Fibroblast of skin of abdomen (primary cell): Measurements from ENCODE around the gene DBN1.
"Not testable (repeated sequence)": the region's sequence is repeated elsewhere in the genome, so short reads cannot be mapped to it uniquely, and the experiment has no call there.

ENCODE experiments used
- DNase-seq: peaks from one replicate; pipeline ENCODE4 v3.0.0-alpha.2; 2013

Gene DBN1

GRCh38 chr5:177429248-177430040, 44.0 kb downstream of the DBN1 start:
- DNase-seq = no peak

GRCh38 chr5:177428574-177429217, 44.7 kb downstream of the DBN1 start:
- DNase-seq = no peak

GRCh38 chr5:177427919-177428573, 45.4 kb downstream of the DBN1 start:
- DNase-seq = no peak

- no peak for DNase-seq
These were observed 46.1 kb downstream of the DBN1 start for GRCh38 chr5:177427211-177427822.

GRCh38 chr5:177426566-177427210, 46.7 kb downstream of the DBN1 start, which contains the start of gene GRK6:
Gene GRK6 (plus strand): TSS chr5:177426676. CDS start chr5:177426846, 170 bp downstream.
- no peak for DNase-seq

- DNase-seq = peak; percentile 100
These were observed 47.5 kb downstream of the DBN1 start for GRCh38 chr5:177425801-177426565.

- no peak for DNase-seq
These were observed 48.1 kb downstream of the DBN1 start for GRCh38 chr5:177425196-177425800.

- DNase-seq = no peak
These were observed 49.8 kb downstream of the DBN1 start for GRCh38 chr5:177423671-177424070.

GRCh38 chr5:177421062-177421798, 52.2 kb downstream of the DBN1 start:
- DNase-seq = no peak

GRCh38 chr5:177420472-177420871, 53.0 kb downstream of the DBN1 start:
- not testable (repeated sequence) for DNase-seq

- peak; percentile 70 for DNase-seq
These were observed 54.4 kb downstream of the DBN1 start for GRCh38 chr5:177419046-177419445.

- not testable (repeated sequence) for DNase-seq
These were observed 56.4 kb downstream of the DBN1 start for GRCh38 chr5:177417081-177417480.

GRCh38 chr5:177414481-177414880, 59.0 kb downstream of the DBN1 start:
- no peak for DNase-seq

GRCh38 chr5:177412603-177413233, 60.7 kb downstream of the DBN1 start:
- no peak for DNase-seq

- no peak for DNase-seq
These were observed 62.9 kb downstream of the DBN1 start for GRCh38 chr5:177410575-177410974.

- DNase-seq = no peak
These were observed 64.2 kb downstream of the DBN1 start, which contains the start of gene F12 for GRCh38 chr5:177409043-177409801. Gene F12 (minus strand): TSS chr5:177409564. CDS start chr5:177409527, 37 bp downstream.
